CD4-positive, alpha-beta T cell treated with Interleukin-17A for 1 hour (primary cell): Measurements from ENCODE around the gene CLIC6.
"Not testable (repeated sequence)": the region's sequence is repeated elsewhere in the genome, so short reads cannot be mapped to it uniquely, and the experiment has no call there.

Experiments used
- DNase-seq: peaks from one replicate; pipeline ENCODE4 v3.0.0-alpha.2; 2020

CLIC6 gene

GRCh38 chr21:34653522-34653921 lies 15.3 kb upstream of the CLIC6 start:
- no peak for DNase-seq

- DNase-seq: no peak
These were observed 6.9 kb upstream of the CLIC6 start for GRCh38 chr21:34661848-34662247.

- no peak for DNase-seq
These were observed 1.0 kb upstream of the CLIC6 start for GRCh38 chr21:34667761-34668160.

GRCh38 chr21:34669149-34669879 lies 520 bp downstream of the CLIC6 start:
- peak; percentile 5 for DNase-seq

GRCh38 chr21:34669880-34670219 lies 1.1 kb downstream of the CLIC6 start:
- not testable (repeated sequence) for DNase-seq

- no peak for DNase-seq
These were observed 1.6 kb downstream of the CLIC6 start for GRCh38 chr21:34670220-34670961.

- no peak for DNase-seq
These were observed 2.2 kb downstream of the CLIC6 start for GRCh38 chr21:34670962-34671348.

- DNase-seq: no peak
These were observed 2.7 kb downstream of the CLIC6 start for GRCh38 chr21:34671462-34671861.

GRCh38 chr21:34671891-34672290 lies 3.1 kb downstream of the CLIC6 start:
- no peak for DNase-seq

- no peak for DNase-seq
These were observed 4.2 kb downstream of the CLIC6 start for GRCh38 chr21:34673006-34673405.

- DNase-seq: no peak
These were observed 5.7 kb downstream of the CLIC6 start for GRCh38 chr21:34674468-34674867.

GRCh38 chr21:34675871-34676270 lies 7.1 kb downstream of the CLIC6 start:
- DNase-seq: no peak

- DNase-seq: no peak
These were observed 10.3 kb downstream of the CLIC6 start for GRCh38 chr21:34679051-34679450.

- DNase-seq: no peak
These were observed 15.5 kb downstream of the CLIC6 start for GRCh38 chr21:34684174-34684876.

- no peak for DNase-seq
These were observed 18.3 kb downstream of the CLIC6 start for GRCh38 chr21:34687065-34687464.

- DNase-seq: no peak
These were observed 19.0 kb downstream of the CLIC6 start for GRCh38 chr21:34687745-34688144.

- no peak for DNase-seq
These were observed 19.4 kb downstream of the CLIC6 start for GRCh38 chr21:34688145-34688544.

- DNase-seq: no peak
These were observed 19.9 kb downstream of the CLIC6 start for GRCh38 chr21:34688715-34689114.

GRCh38 chr21:34690041-34690792 lies 21.4 kb downstream of the CLIC6 start:
- no peak for DNase-seq

- DNase-seq: no peak
These were observed 22.0 kb downstream of the CLIC6 start for GRCh38 chr21:34690793-34691175.

GRCh38 chr21:34691390-34692032 lies 22.7 kb downstream of the CLIC6 start:
- DNase-seq: no peak

- no peak for DNase-seq
These were observed 23.7 kb downstream of the CLIC6 start for GRCh38 chr21:34692458-34693020.
